HG03139 (cell line): Measurements from ENCODE around the gene PALB2.
"Not testable (repeated sequence)": the region's sequence is repeated elsewhere in the genome, so short reads cannot be mapped to it uniquely, and the experiment has no call there.

Experiments
- ATAC-seq: cut with Tn5 transposase; IDR thresholded peaks from one replicate; pipeline ENCODE4 v1.9.1; 2021; ENCODE audit not compliant: unreplicated experiment

The PALB2 gene

GRCh38 chr16:23650674-23651416, 9.7 kb upstream of the PALB2 start:
- no peak for ATAC-seq

- no peak for ATAC-seq
Measured at GRCh38 chr16:23642246-23642774, 1.2 kb upstream of the PALB2 start.

DNA sequence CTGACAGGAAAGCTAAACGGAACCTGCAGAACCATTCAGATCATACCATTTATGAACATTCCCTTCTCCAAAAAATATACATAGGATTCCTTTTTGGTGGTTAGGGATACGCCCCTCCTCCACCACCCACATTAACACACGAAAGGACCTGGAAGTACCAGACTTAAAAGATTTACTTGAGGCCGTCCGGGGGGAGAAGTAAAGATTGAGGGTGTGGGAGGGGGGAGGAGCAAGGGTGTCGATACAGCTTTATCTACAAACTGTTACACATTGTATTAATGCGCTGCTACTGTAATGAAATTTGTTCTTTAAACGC, 537 bp downstream of the PALB2 start:
- no peak for ATAC-seq

DNA sequence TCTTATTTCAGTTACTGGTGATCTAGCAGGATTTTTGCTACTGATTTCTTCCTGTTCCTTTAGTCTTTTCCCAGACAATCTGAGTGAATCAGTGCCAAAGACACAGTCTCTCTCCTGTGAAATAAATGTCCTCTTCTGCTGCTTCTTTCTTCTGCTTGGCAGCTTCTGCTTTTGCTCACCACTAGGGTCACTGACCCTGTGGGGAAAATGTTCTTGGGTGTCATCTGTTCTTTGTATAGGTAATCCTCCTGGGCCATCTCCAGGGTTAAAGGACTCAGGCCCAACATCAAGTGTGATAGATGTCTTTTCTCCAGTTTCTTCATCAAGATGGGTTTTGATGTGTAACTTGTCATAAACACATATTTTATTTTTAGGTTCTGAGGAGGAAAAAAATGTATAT, 5.2 kb downstream of the PALB2 start:
- ATAC-seq = no peak

GRCh38 chr16:23634461-23635036, 6.6 kb downstream of the PALB2 start:
- no peak for ATAC-seq

GRCh38 chr16:23631874-23632273, 9.2 kb downstream of the PALB2 start:
- not testable (repeated sequence) for ATAC-seq

DNA sequence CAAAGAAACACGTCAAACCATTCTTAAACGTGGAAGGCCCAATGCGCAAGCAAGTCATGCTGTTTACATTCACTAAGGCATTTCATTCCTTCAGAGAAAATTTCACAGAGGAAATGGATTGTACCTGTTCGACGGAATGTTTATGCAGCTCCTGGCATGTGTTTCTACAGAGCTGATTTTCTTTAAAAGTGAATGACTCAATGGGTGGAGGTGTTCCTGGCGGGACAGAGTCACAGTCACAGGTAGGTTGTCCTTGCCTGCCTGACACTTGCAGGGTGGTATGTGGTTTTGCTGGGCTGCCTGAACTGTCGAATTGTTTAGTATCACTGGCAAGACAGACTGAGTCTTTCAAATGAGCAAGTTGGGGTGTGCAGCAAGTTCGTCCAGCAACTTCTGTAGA, 11.6 kb downstream of the PALB2 start:
- no peak for ATAC-seq

DNA sequence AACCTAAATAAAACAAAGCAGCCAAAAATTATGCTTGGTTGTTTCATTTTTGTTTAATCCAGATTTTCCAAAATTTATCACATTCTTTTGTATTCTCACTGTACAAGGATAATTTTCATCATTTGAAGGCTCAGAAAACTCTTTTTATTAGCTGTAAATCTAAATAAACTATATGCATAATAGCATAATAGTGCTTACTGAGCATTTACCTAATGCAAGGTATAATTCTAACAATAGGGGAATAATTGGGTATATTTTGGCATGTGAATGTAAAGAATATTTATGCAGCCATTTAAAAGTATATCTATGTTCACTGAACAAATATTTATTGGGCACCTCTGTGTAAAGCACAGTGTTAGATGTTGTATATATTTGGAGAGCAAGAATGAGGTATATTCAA, 17.0 kb downstream of the PALB2 start:
- ATAC-seq = no peak

- ATAC-seq = no peak
Measured at GRCh38 chr16:23615805-23616204, 25.3 kb downstream of the PALB2 start.

- no peak for ATAC-seq
Measured at GRCh38 chr16:23611936-23612335, 29.2 kb downstream of the PALB2 start.

DNA sequence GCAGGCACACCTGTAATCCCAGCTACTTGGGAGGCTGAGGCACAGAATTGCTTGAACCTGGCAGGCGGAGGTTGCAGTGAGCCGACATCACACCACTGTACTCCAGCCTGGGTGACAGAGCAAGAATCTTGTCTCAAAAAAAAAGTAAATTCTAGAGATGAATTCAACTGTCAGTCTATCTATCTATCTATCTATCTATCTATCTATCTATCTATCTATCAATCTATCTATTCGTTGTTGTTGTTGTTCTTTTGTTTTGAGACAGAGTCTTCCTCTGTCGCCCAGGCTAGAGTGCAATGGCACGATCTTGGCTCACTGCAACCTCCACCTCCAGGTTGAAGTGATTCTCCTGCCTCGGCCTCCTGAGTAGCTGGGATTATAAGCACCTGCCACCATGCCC, 30.2 kb downstream of the PALB2 start:
- not testable (repeated sequence) for ATAC-seq

- ATAC-seq = no peak
Measured at GRCh38 chr16:23609929-23610328, 31.2 kb downstream of the PALB2 start.

DNA sequence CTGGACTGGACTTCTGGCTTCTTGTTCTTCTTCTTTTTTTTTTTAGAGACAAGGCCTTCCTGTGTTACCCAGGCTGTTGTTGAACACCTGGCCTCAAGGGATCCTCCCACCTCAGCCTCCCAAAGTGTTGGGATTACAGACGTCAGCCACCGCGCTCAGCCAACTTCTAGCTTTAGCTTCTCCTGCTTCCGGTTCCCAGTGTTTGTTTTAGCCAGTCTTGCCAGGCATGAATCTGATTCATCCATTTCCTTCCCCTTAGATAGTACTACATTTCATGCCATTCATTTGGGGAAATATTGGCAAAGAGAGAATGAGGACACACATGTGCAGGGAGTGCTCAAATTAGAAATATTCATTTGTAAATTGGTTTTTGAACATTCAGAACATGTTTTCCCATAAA, 32.9 kb downstream of the PALB2 start:
- ATAC-seq = no peak

- ATAC-seq = no peak
Measured at GRCh38 chr16:23607726-23608125, 33.4 kb downstream of the PALB2 start.

DNA sequence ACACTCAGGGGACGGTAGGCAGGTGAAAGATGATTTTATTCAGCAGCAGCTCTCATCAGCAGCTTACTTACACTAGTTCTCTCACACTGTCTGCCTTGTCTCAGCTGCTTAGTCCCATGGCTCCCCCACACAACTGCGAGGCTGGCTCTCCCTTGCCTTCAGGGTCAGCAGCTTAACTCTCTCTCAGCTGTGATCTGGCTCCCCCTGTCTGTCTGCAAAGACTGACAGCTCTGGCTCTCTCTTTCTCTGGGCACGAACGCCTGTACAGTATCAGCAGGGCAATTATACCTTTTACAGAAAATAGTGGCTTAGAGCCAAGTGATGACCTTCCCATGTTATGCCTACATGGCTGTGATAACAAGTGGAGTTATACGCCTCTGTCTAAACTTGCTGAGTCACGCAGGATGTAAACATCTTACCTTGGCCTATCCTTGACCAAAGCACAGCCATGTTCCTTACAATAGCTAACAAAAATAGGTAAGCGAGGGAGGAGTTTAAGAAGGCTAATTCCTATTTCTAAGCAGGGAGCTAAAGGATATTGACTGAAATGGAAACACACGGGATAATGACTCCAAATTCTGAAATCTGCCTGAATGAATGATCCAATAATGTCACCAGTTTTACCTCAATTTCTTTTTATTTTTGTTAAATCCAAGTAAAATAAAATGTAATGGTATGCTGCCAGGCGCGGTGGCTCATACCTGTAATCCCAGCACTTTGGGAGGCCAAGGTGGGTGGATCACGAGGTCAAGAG, 43.9 kb downstream of the PALB2 start:
- no peak for ATAC-seq

GRCh38 chr16:23595951-23596720, 45.0 kb downstream of the PALB2 start, which contains the start of gene NDUFAB1:
Gene NDUFAB1, minus strand, starts transcription at chr16:23596316. Its CDS starts 26 bp downstream, at chr16:23596290.
- peak; percentile 88 for ATAC-seq

DNA sequence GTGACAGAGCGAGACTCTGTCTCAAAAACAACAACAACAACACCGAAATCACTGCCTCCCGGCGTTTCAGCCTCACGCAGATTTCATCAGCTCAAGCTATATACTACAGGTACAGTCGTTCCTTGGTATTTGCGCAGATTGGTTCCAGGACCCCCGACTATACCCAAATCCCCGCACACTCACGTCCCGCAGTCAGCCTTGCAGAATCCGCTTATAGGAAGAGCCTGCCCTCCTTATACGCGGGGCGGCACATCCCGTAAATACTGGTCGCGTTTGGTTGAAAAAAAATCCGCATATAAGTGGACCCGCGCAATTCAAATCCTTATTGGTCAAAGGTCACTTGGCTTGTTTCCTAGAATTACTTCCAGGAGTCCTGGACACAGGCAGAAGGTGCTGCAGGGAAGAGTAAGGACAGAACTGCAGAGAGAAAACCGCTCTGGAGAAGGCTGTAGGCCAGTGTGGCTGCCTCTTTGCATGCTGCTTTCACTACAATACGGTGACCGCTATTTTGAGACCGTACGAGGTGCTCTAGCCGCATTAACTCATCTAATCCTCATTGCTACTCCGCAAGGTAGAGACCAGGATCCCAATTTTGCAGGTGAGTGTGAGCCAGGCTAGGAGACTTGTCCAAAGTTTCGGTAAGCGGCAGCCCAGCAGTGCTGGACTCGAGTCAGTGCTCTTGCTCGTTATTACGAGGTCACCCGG, 45.7 kb downstream of the PALB2 start:
- no peak for ATAC-seq

DNA sequence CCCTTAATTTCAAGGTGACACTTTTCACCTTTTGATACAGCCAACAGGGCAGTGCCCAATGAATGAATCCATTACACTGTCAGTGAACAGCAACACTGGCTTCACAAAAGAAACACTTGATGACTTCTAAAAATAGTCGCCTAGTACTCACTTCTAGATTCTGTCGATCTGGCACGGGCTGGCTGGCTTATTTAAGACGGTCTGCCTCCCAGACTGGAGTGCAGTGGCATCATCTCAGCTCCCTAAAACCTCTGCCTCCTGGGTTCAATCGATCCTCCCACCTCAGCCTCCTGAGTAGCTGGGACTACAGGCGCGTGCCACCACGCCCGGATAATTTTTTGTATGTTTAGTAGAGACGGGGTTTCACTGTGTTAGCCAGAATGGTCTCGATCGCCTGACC, 46.9 kb downstream of the PALB2 start:
- no peak for ATAC-seq

- no peak for ATAC-seq
Measured at GRCh38 chr16:23590181-23590580, 50.9 kb downstream of the PALB2 start.

GRCh38 chr16:23587726-23588125, 53.4 kb downstream of the PALB2 start:
- no peak for ATAC-seq
